HG02970 (cell line): ENCODE data around the gene PPM1E.
"Not testable (repeated sequence)": the region's sequence is repeated elsewhere in the genome, so short reads cannot be mapped to it uniquely, and the experiment has no call there.

Experiments used
- ATAC-seq: cut with Tn5 transposase; IDR thresholded peaks from one replicate; pipeline ENCODE4 v1.9.1; 2021; ENCODE audit warnings: mild to moderate bottlenecking, moderate library complexity, moderate number of reproducible peaks; ENCODE audit not compliant: unreplicated experiment, low FRiP score

PPM1E gene

DNA sequence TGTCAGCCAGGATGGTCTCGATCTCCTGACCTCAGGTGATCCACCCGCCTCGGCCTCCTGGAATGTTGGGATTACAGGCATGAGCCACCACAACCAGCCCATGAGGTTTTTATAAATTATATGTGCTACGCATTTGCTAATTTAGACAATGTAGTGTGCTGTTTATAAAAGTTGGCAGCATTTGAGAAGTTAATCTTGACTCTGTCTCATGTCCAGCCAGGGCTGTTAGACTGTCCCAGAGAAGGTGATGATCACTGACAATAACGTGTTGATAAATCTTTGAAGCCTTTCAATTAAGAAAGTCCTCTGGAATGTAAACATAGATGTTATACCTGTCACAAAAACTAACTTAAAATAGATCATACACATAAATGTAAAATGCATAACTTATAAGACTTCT lies 82.0 kb downstream of the PPM1E start:
- no peak for ATAC-seq

DNA sequence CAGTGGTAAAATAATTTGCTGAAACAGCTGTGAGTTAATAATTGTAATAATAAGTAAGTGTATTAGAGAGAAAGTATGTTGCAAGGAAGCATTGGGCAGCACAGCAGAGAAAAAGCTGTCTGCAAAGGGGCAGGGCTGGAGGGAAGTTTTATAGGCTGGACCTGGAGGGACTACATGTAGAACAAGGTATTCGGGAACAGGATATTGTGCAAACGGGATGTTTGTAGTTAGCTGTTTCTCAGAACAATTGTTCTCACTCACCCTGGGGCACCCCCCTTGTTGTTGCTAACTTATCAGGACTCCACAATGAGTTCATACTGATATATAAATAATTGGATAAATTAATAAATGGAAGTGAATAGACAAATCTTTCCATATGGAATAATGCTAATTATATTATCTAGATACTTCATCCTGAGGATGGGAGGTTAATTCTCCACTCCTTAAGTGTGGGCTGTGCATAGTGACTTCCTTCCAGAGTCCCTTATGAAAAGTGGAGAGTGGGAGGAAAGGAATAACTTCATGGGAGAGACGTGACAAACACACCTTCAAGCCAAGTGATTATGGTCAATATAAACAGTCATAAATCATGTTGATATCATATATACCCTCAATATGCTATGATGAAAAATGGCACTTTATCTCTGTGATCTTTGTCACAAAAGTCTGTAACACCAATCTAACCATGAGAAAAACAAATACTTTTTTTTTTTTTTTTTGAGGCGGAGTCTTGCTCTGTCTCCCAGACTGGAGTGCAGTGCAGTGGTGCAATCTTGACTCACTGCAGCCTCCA lies 85.4 kb downstream of the PPM1E start:
- no peak for ATAC-seq

DNA sequence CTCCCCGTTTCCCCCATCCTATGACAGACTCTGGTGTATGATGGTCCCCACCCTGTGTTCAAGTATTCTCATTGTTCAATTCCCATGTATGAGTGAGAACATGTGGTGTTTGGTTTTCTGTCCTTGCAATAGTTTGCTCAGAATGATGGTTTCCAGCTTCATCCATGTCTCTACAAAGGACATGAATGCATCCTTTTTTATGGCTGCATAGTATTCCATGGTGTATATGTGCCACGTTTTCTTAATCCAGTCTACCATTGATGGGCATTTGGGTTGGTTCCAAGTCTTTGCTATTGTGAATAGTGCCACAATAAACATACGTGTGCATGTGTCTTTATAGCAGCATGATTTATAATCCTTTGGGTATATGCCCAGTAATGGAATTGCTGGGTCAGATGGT lies 90.8 kb downstream of the PPM1E start:
- not testable (repeated sequence) for ATAC-seq

DNA sequence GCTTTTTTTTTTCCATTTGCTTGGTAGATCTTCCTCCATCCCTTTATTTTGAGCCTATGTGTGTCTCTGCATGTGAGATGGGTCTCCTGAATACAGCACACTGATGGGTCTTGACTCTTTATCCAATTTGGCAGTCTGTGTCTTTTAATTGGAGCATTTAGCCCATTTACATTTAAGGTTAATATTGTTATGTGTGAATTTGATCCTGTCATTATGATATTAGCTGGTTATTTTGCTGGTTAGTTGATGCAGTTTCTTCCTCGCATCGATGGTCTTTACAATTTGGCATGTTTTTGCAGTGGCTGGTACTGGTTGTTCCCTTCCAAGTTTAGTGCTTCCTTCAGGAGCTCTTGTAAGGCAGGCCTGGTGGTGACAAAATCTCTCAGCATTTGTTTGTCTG lies 94.5 kb downstream of the PPM1E start:
- ATAC-seq: not testable (repeated sequence)

DNA sequence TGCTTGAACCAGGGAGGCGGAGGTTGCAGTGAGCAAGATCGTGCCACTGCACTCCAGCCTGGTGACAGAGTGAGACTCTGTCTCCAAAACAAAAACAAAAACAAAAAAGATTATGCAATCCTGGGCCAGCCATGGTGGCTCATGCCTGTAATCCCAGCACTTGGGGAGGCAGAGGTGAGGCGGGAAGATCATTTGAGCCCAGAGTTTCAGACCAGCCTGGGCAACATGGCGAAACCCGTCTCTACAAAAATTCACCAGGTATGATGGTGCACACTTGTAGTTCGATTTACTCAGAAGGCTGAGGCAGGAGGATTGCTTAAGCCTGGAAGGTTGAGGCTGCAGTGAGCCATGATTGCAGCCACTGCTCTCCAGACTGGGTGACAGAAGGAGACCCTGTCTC lies 109.6 kb downstream of the PPM1E start:
- ATAC-seq: no peak

DNA sequence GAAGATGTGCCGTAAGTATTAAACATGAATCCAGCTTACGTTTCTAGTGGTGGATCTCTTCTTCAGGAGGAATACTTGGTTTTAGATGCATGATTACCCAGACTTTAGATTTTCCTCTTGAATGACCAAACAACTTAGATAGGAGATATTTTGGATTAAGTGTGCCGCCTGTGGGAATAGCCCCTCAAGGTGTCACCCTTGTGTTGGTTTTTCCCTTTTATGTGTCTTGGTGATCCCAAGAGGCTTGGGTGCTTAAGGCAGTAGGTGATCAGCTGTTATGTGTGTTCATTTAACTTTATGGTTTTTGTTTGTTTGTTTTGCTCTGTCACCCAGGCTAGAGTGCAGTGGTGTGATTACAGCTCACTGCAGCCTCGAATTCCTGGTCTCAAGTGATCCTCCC lies 115.1 kb downstream of the PPM1E start:
- ATAC-seq: no peak

DNA sequence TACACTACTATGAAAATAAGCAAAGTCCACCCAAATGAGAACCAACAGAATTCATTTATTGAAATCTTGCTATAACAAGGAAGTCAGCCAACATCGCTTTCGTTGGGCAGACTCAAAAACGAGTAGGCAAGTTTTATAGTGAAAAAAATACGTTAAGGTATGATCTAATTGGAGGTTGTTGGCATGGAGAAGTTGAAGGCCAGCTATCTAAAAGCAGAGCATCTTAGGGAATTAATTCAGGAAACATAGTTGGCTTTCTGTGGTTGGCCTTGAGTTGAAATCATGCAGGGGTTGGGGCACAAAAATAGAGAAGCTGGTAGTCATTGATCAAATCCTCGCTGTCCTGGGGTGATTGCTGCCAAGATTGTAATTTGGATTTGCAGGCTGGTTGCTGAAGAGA lies 118.3 kb downstream of the PPM1E start:
- ATAC-seq: no peak

DNA sequence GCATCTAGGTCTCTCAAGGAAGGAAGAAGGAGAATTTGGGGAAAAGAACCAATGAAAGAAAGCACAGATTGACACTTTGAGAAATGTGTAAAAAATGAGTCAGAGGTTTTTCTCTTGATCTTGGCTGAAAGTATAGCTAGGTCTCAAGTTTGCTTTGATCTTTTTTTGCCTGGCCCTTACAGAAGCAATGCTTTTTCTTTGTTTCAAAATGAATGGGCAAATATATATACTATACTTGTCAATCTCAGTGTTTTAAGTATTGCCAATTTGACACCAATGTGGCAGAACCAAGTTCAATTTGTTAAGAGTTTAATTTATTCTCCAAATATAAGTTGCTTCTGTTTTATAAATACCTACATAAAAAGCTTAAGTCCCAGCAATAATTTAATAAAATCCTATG lies 119.6 kb downstream of the PPM1E start:
- ATAC-seq: no peak

DNA sequence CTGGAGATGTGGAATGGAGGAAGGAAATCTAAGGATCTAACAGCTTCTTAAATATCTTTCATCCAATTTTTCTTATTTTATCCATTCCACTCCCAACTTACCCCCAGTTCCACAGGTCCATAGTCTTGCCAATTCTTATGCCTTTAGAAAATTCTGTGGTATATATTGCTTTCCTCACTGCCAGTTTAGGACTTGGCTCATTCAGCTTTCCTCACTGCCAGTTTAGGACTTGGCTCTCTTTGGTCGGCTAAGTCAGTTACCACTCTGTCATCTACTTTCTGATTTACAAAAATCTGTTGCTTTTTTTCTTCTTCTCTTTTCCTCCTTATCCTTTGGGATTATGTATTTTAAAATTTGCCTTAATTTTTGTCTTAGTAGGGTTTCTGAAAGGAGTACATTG lies 128.5 kb downstream of the PPM1E start:
- no peak for ATAC-seq

DNA sequence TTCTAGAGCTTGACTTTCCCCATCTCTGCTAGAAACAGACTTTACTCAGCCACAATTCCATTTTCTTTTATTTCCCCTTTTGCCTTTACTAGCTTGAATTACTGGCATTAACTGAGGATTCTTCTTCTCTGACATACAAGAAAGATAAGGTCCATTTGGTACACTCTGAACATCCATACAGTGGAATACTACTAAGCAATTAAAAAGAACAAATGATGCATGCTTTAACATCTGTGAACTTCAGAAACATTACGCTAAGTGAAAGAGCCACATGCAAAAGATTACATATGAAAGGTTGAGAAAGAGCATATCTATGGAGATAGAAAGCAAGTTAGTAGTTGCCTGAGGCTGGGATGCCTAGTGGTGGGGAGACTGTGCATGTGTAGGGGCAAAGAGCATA lies 130.9 kb downstream of the PPM1E start:
- ATAC-seq: no peak

DNA sequence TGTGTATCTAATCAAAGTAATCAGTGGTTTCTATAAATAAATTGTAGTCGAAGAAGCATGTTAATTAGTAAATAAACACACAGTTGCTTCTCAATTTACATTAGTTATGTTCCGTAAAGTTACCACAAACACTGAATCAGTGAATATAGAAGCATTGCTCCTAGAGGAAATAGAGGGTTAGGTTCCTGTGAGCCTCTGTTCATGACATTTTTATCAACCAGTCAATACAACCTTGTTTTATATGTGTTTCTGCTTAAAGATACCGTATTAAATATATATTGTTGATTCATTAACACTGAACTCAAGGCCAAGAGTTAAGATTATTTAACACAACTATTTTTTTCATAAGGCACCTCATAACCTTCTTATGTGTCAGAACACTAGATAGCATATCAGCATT lies 134.3 kb downstream of the PPM1E start:
- ATAC-seq: no peak

DNA sequence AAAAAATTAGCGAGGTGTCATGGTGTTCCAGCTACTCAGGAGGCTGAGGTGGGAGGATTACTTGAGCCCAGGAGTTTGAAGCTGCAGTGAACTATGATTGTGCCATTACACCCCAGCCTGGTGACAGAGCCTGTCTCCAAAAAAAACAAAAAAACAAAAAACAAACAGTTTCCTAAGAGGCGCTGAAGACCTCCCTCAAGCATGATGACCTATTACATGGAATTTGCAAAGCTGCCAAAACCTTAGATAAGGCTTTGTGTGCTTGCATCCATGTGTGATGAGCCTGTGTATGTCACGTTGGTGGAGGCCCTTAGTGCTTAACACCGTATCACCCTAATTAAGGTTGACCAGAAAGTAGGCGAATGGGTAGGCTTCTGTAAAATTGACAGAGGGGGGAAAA lies 143.5 kb downstream of the PPM1E start:
- ATAC-seq: no peak

DNA sequence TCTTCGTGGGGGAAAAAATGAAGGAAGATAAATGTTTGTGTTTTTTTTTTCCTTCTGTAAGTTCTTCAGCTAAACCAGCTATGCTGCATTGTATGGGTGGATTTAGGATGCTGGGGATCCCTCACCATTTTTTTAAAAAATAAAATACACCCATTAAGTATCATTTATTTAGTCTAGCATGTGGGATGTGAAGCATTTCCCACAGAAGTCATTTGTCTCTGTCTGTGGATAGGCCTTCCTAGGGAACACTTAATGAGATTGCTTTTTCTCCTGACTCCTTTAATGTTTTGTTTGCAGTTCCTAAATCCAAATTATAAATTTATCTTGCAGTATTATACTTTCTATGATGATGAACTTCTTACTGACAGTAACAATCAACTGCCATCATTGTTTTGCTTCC lies 146.7 kb downstream of the PPM1E start:
- no peak for ATAC-seq

DNA sequence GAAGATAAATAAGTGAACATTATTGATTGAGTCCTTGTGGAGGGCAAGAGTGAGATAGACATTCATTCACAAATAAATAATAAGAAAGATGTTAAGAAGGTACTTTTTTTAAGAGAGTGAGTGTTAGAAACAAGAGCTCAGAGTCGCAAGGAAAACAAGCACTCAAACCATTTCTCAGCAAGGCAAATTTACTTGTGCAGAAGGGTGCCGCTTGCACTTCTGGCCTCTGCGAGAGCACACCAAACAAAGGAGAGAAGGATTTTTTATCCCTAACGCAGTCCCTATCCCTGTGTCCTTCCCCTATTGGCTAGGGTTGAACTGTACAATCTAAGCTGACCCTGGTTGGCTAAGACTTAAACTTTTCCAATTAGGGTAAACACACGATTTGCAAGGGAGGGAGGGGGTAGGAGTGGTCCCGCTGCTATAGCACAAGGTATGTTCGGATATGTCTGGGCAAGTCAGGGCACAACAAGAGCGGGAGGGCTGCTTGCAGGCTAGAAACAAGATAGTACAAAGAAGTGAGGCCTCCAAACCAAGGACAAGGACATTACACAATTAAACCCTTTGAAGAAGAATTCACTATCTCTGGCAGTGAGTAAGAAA lies 156.2 kb downstream of the PPM1E start:
- ATAC-seq: no peak

DNA sequence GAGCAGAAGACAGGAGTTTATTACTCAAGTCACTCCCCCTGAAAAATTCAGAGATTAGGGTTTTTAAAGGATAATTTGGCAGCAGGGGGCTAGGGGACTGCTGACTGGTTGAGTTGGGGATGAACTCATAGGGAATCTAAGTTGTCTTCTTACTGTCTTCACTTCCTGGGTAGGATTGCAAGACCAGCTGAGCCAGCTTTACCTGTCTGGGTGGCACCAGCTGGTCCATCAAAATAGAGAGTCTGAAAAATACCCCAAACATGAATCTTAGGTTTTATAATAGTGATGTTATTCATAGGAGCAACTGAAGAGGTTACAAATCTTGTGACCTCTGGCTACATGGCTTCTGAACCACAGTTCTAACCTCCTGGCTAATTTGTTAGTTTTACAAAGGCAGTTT lies 157.9 kb downstream of the PPM1E start:
- no peak for ATAC-seq

DNA sequence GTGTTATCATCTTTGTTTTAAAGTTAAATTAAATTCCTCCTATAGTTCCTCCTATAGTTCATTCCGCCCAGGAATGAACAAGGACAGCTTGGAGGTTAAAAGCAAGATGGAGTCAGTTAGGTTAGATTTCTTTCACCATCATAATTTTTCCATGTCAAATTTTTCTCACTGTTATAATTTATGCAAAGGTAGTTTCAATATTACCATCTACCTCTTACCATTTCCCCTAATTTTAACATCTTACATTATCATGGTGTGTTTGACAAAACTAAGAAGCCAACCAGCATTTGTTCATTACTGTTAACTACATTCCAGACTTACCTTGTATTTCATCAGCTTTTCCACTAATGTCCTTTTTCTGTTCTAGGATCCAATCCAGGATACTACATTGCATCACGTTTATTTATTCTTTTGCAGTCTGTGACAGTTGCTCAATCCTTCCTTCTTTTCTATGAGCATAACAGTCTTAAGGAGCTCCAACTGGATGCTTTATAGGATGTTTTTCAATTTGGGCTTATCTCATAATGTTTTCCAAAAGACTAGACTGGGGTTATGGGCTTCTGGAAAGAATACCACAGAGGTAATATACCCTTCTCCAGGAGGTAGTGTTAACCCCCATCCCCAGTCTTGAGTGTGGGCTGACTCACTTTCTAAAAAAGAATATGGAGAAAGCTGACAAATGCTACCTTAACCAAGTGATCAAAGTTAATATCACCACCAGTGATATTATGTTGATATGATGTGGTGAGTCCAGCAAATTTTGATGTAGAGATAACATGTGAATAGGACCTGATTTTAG lies 158.5 kb downstream of the PPM1E start:
- ATAC-seq: no peak

DNA sequence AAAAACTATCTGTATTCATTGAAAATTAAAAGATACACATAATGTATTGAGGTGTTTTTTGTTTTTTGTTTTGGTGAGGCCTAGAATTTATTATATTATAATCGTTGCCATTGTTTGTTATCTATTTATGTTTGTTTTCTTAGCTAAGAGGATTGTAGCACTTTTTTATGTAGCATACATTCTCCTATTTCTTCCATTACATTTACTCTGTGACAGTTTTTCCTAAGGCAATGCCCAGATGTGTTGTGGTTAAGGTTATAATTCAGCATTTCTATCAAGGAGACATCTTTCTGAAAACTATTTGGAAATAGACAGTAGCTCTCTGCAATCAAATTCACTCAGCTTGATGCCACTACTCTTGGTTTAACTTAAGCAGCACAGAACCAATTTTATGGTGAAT lies 161.6 kb downstream of the PPM1E start:
- no peak for ATAC-seq

DNA sequence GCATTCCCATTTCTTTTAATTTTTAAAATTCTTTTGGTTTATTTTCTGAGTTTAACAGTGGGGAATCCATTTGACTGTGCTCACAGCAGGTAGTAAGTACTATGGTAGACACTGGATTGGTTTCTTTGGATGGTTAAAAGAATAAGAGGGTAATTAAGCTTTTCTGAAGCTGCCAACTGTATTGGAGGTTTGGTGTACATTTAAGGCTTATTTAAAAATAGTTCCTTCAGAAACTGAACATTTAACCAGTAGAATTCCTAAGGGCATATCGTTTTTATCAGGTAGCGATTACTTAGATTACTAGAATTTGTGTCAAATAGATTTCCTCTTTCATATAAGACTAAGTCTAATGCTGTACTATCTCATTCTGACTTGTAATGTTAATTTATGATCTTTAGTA lies 162.4 kb downstream of the PPM1E start:
- ATAC-seq: no peak

DNA sequence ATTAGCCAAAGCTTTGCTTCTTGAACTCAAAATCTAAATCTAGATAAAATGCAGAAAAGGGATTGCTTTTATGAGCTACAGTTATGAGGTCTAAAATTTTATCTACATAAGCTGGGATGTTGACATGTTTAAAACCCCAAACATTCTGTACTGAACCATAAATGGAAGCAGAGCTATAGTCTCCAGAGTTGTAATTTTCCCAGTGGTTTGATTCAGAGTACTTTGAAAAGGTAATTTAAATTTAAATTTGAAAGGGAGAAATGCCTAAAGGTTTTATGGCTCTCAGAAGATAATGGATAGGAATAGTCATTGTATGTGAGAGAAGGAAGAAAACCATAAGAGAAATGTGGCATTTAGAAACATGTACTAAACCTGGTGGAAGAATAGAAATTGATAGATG lies 163.2 kb downstream of the PPM1E start:
- ATAC-seq: no peak

DNA sequence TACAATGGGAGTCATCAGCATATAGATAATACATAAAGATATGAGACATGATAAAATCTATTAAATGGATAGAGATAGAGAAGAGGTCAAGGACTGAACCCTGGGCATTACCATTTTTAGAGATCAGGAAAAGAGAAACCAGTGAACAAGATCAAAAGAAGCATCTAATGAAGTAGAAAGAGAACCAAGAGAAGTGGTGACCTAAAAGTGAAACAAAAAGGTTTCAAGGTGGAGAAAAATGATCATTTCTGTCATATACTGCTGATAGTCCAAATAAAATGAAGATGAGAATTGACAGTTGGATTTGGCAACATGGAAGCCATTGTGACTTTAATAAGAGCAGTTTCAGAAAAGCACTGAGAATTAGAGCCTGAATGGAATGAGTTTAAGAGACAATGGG lies 165.1 kb downstream of the PPM1E start:
- no peak for ATAC-seq

DNA sequence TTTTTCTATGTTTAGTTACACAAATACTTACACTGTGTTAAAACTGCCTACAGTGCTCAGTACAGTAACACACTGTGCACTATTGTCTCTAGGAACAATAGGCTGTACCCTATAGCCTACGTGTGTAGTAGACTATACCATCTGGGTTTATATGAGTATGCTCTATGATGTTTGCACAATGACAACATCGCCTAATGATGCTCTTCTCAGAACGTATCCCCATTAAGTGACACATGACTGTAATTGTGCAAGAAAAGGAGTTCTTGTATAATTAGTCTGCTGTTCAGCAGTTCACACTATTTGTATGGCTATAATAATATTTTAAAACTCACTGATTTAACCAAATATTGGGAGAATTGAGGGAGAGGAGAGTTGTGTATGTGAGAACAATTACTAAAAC lies 177.3 kb downstream of the PPM1E start:
- no peak for ATAC-seq

DNA sequence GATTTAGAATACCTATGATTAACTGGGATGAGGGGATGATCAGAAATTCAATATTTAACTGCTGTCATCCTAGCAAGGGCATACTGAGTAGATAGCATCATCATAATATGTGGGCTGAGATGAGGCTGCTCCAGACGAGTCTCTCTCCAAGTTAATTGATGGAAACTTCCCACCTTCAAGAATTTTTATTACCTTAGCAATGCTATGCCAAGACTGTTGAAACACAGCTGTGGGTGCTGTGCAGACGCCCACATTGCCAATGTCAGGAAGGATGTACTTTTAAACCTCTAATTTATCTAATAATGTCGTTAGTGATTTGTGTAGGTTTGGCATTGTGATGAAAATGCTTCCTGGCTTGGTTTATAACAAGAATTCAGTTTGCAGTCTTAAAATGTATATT lies 180.6 kb downstream of the PPM1E start:
- no peak for ATAC-seq
